GM12878 (cell line): ENCODE measurements around the gene EPS8. TPM values are rescaled to one million over a fixed set of nuclear protein-coding genes. Genes with fewer than 3 reads are reported as not detected.

Experiments used
- ATAC-seq: fragments of 200-7000 bp; cut with Tn5 transposase; 3 replicates; pipeline ENCODE4 v1.9.1; 2020; ENCODE audit warnings: mild to moderate bottlenecking, moderate library complexity
- BruUV-seq: library from RNA; stranded (reverse); fragments of 400-500 nt; replicated peaks from 2 replicates; lab custom pipeline; 2021; lab: Mats Ljungman, UMichigan
- CTCF ChIA-PET: fragments of 300-600 bp; sonication (Branson Sonifier 250); formaldehyde crosslinking; extraction: SDS; loops from one replicate; lab custom pipeline; 2021; ENCODE audit warnings: inconsistent platforms; lab: Yijun Ruan, JAX
- POLR2A ChIA-PET: fragments of 350-600 bp; formaldehyde crosslinking; extraction: SDS; loops from one replicate; lab custom pipeline; 2021; ENCODE audit warnings: inconsistent platforms; lab: Charles Lee
- RAD21 ChIA-PET: fragments of 300-600 bp; sonication (Branson Sonifier 250); formaldehyde crosslinking; loops from one replicate; lab custom pipeline; 2023; ENCODE audit warnings: antibody characterized with exemption; ENCODE audit not compliant: unreplicated experiment; lab: Charles Lee
- SMC1A ChIA-PET: fragments of 300-600 bp; sonication (Branson Sonifier 250); formaldehyde crosslinking; loops from one replicate; lab custom pipeline; 2023; ENCODE audit not compliant: unreplicated experiment, uncharacterized antibody; lab: Charles Lee
- DNase-seq: peaks from one replicate; pipeline ENCODE4 v3.0.0-alpha.2; 2011; ENCODE audit warnings: low read depth, low spot score
- FAIRE-seq: peaks from 3 replicates; lab custom pipeline; 2011; peaks lifted over from hg19 to GRCh38; lab: Jason Lieb, UNC
- H2AFZ ChIP-seq: 2 replicates; pipeline ENCODE4 v1.6.0; 2011; ENCODE audit warnings: low read depth, low read length, control low read depth; ENCODE audit not compliant: control insufficient read depth
- H3K27ac ChIP-seq: 2 replicates; pipeline ENCODE4 v1.5.1; 2011; ENCODE audit warnings: control low read depth; ENCODE audit not compliant: control insufficient read depth, insufficient read depth
- H3K27me3 ChIP-seq, 2 experiments: replicated peaks in 1 of 2; 2 replicates each; pipeline versions ENCODE4 v1.6.0 to v1.6.1; 2011; ENCODE audit warnings: low read length in 1 of 2; ENCODE audit not compliant: control insufficient read depth in 2 of 2, insufficient read depth in 2 of 2
- H3K36me3 ChIP-seq, 2 experiments: 2 replicates each; pipeline ENCODE4 v1.5.1; 2011; ENCODE audit warnings: low read length in 1 of 2; ENCODE audit not compliant: control insufficient read depth in 2 of 2, insufficient read depth in 2 of 2
- H3K4me1 ChIP-seq: 2 replicates; pipeline ENCODE4 v1.6.1; 2011; ENCODE audit warnings: mild to moderate bottlenecking, low read length, moderate library complexity, mixed read lengths; ENCODE audit not compliant: control insufficient read depth, insufficient read depth
- H3K4me2 ChIP-seq: 2 replicates; pipeline ENCODE4 v1.6.0; 2011; ENCODE audit warnings: control low read depth; ENCODE audit not compliant: control insufficient read depth, insufficient read depth
- H3K4me3 ChIP-seq: fragments of 200-600 bp; sonication (generic); 2 replicates; pipeline ENCODE4 v1.5.1; 2016
- H3K79me2 ChIP-seq: 2 replicates; pipeline ENCODE4 v1.6.0; 2011; ENCODE audit warnings: low read length; ENCODE audit not compliant: control insufficient read depth, insufficient read depth
- H3K9ac ChIP-seq: 2 replicates; pipeline ENCODE4 v1.8.0; 2011; ENCODE audit warnings: low read length, control low read depth, mixed read lengths; ENCODE audit not compliant: control insufficient read depth, insufficient read depth
- H3K9me3 ChIP-seq: replicated peaks from 3 replicates; pipeline ENCODE4 v1.5.1; 2011; ENCODE audit warnings: mild to moderate bottlenecking, low read length; ENCODE audit not compliant: control insufficient read depth, insufficient read depth
- H4K20me1 ChIP-seq: 2 replicates; pipeline ENCODE4 v1.6.0; 2011; ENCODE audit not compliant: control insufficient read depth, insufficient read depth
- BCL11A ChIP-seq: IDR thresholded peaks from 2 replicates; pipeline ENCODE4 v1.6.1; 2011; ENCODE audit warnings: low read depth, low read length
- CHD2 ChIP-seq: IDR thresholded peaks from 2 replicates; pipeline ENCODE4 v1.6.1; 2011; ENCODE audit warnings: low read depth, low read length, improper control_type of control experiment, borderline replicate concordance
- ETV6 ChIP-seq, 2 experiments: fragments of 450-650 bp in 1 of 2; IDR thresholded peaks in 1 of 2; conservative IDR thresholded peaks in 1 of 2; 2 replicates each; pipeline ENCODE4 v1.6.1; 2014; ENCODE audit warnings: antibody characterized with exemption in 1 of 2, borderline replicate concordance in 1 of 2, low read depth in 1 of 2, mild to moderate bottlenecking in 1 of 2, moderate library complexity in 1 of 2
- HCFC1 ChIP-seq: fragments of 150-350 bp; IDR thresholded peaks from 2 replicates; pipeline ENCODE4 v1.6.1; 2014; ENCODE audit warnings: low read length
- HSF1 ChIP-seq: fragments of 150-350 bp; IDR thresholded peaks from 2 replicates; pipeline ENCODE4 v1.6.1; 2014; ENCODE audit warnings: mild to moderate bottlenecking, low read depth, low read length
- POLR2A ChIP-seq: IDR thresholded peaks from 2 replicates; pipeline ENCODE4 v1.6.1; 2011; ENCODE audit warnings: low read depth, mild to moderate bottlenecking, low read length
- PRDM15 ChIP-seq: fragments of 450-650 bp; formaldehyde crosslinking; IDR thresholded peaks from 2 replicates; pipeline ENCODE4 v1.4.0; 2020; ENCODE audit warnings: mild to moderate bottlenecking, moderate library complexity
- RAD21 ChIP-seq: IDR thresholded peaks from 2 replicates; pipeline ENCODE4 v1.6.1; 2011; ENCODE audit warnings: mild to moderate bottlenecking, low read depth, low read length, moderate library complexity; ENCODE audit not compliant: insufficient read depth
- RAD51 ChIP-seq: fragments of 450-650 bp; IDR thresholded peaks from 2 replicates; pipeline ENCODE4 v1.6.1; 2016; ENCODE audit warnings: moderate library complexity, mild to moderate bottlenecking, inconsistent platforms
- RCOR1 ChIP-seq: conservative IDR thresholded peaks from 2 replicates; pipeline ENCODE4 v1.6.1; 2012; ENCODE audit warnings: low read depth, low read length, improper control_type of control experiment
- RELA ChIP-seq: fragments of 450-650 bp; IDR thresholded peaks from 2 replicates; pipeline ENCODE4 v1.8.0; 2014; ENCODE audit warnings: borderline replicate concordance; ENCODE audit not compliant: partially characterized antibody
- SMAD1 ChIP-seq: fragments of 450-650 bp; IDR thresholded peaks from 2 replicates; pipeline ENCODE4 v1.6.1; 2018; ENCODE audit warnings: mild to moderate bottlenecking, low read depth; ENCODE audit not compliant: partially characterized antibody
- SUPT20H ChIP-seq: IDR thresholded peaks from 2 replicates; pipeline ENCODE4 v1.6.1; 2011; ENCODE audit warnings: low read depth, mild to moderate bottlenecking, low read length, moderate library complexity, borderline replicate concordance; ENCODE audit not compliant: control insufficient read depth
- TARDBP ChIP-seq: IDR thresholded peaks from 2 replicates; pipeline ENCODE4 v1.6.1; 2016; ENCODE audit warnings: borderline replicate concordance
- ZNF274 ChIP-seq: IDR thresholded peaks from one replicate; pipeline ENCODE4 v1.8.0; 2011; ENCODE audit not compliant: insufficient read length, insufficient read depth
- whole genome bisulfite sequencing: methylation state at CpG from one replicate; pipeline ENCODE4 v1.1.6; 2016; ENCODE audit warnings: low lambda C conversion rate; ENCODE audit not compliant: insufficient replicate concordance, insufficient coverage; ENCODE audit errors: missing lambda C conversion rate; 5-methylcytosine and 5-hydroxymethylcytosine counted together
- in situ Hi-C: fragments of 300-500 bp; cut with MboI; formaldehyde crosslinking; loops from 9 replicates; pipeline ENCODE4 v1.14.3; 2018; ENCODE audit warnings: mixed read lengths
- intact Hi-C: fragments of 100-400 bp; cut with micrococcal nuclease; formaldehyde crosslinking; loops from one replicate; pipeline ENCODE4 v1.14.2; 2022; ENCODE audit not compliant: unreplicated experiment
- polyA plus RNA-seq, 11 experiments: library from polyadenylated mRNA; depleted of rRNA in 4 of 11; unstranded in 6 of 11; stranded (reverse) in 5 of 11; fragments of >200 nt; fragmentation: Nextera tagmentation in 4 of 11; fragmentation: Illumina TruSeq in 1 of 11; extraction: Ambion mirVana in 4 of 11; extraction: Trizol in 1 of 11; gene quantifications; 1 replicate in 1 of 11; 2 replicates in 10 of 11; pipeline versions ENCODE4 v1.2.1 to v1.2.3, GENCODE V29; 2011 to 2016; ENCODE audit warnings: inconsistent platforms in 2 of 11, missing spikeins in 2 of 11, low read depth in 1 of 11
- total RNA-seq, 4 experiments: library from RNA; depleted of rRNA in 3 of 4; stranded (reverse); fragments of >200 nt in 3 of 4; fragmentation: Illumina TruSeq in 1 of 4; extraction: Trizol in 1 of 4; gene quantifications; 2 replicates each; pipeline versions ENCODE4 v1.2.1 to v1.2.3, GENCODE V29; 2013 to 2021

The EPS8 gene
- total and polyA plus RNA-seq, 10 of the 15 experiments (the other 5 are each of a cell fraction or from before 2014, with no cell fraction given), result 1.3 to 127 (median 3.4) TPM

DNA sequence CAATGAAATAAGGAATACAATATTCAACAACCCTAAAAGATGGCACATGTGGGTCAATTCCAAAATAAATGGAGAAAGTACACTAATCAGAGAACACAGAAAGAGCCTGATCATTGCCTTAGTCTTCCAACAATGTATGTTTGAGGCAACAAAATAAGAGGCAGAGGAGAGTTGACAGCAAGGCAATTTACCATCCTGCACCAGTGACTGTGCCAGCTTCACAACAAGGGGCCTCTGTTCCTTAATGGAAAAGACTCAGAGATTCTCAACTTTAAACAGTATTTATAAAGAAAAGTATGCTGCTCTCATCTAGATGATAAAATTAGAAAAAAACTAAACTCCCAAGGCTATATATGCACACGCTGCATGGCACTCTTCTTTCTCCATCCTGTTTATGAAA, 25.9 kb downstream of the EPS8 start:
- Histone ChIP-seq H3K9ac (no peak overlapping the region), H3K4me3 (no peak overlapping the region), H2AFZ (no peak overlapping the region), H3K27ac (no peak overlapping the region), H3K79me2 (no peaks in the 10 kb centered on the region), H3K4me2 (no peak overlapping the region), H3K4me1 (no peaks in the 10 kb centered on the region), H3K9me3 (no peaks in the 10 kb centered on the region), H3K36me3 (no peaks in the 10 kb centered on the region), H3K27me3 (no peaks in the 10 kb centered on the region), H4K20me1 (no peaks in the 10 kb centered on the region)
- ChIA-PET RAD21 (no interaction called here), CTCF (interaction anchor here (1.7 kb wide), 1 partner anchor 50 kb away, joined by 4 read pairs; no protein-coding TSS in a partner anchor), SMC1A (interaction anchor here (1.1 to 2.0 kb wide), 4 partner anchors 23 to 28 kb away, joined by 3 to 7 read pairs (median 5); no protein-coding TSS in a partner anchor), POLR2A (interaction anchor here (0.7 kb wide), 1 partner anchor 11 kb away, joined by 4 read pairs; no protein-coding TSS in a partner anchor)
- TF ChIP-seq CHD2, result no peak
- TF ChIP-seq BCL11A, result no peak
- no peak for TF ChIP-seq RELA
- no peak for TF ChIP-seq SUPT20H
- no peak for TF ChIP-seq RCOR1
- no peak for TF ChIP-seq PRDM15 (CRISPR knock-in tag)
- no peak for TF ChIP-seq ZNF274
- no peak for TF ChIP-seq TARDBP
- TF ChIP-seq ETV6 (conservative IDR thresholded peaks at IDR 0.05 in 1 of 2, IDR thresholded peaks at IDR 0.05 in 1 of 2; ENCODE audit: borderline replicate concordance in 1 of 2, low read depth in 1 of 2), result no peak
- no peak for TF ChIP-seq POLR2A
- TF ChIP-seq RAD21, result no peak
- TF ChIP-seq SMAD1, result no peak
- TF ChIP-seq HCFC1, result no peak
- no peak for TF ChIP-seq RAD51
- no peak for TF ChIP-seq HSF1
- ATAC-seq (no peak), FAIRE-seq (no peak), DNase-seq (no peak)
- WGBS, result 82% methylated on average over 1 of the region's 1 CpG
- no TSS peak for BruUV-seq
- in situ Hi-C loops, result no loop called here
- intact Hi-C loops, result no loop called here
